GM12873 (cell line): ENCODE measurements around the gene ASIC4.

Experiments used
- TF ChIP-seq, protein P1 (sequence below): IDR thresholded peaks from 2 replicates; pipeline ENCODE4 v1.5.1; 2012; ENCODE audit warnings: low read depth, mild to moderate bottlenecking, moderate library complexity, low read length, control low read depth; ENCODE audit not compliant: insufficient read depth; ENCODE audit errors: missing control alignments

ASIC4 gene

GRCh38 chr2:219489315-219489714 is 25.0 kb upstream of the ASIC4 start:
- TF ChIP-seq, protein P1, sequence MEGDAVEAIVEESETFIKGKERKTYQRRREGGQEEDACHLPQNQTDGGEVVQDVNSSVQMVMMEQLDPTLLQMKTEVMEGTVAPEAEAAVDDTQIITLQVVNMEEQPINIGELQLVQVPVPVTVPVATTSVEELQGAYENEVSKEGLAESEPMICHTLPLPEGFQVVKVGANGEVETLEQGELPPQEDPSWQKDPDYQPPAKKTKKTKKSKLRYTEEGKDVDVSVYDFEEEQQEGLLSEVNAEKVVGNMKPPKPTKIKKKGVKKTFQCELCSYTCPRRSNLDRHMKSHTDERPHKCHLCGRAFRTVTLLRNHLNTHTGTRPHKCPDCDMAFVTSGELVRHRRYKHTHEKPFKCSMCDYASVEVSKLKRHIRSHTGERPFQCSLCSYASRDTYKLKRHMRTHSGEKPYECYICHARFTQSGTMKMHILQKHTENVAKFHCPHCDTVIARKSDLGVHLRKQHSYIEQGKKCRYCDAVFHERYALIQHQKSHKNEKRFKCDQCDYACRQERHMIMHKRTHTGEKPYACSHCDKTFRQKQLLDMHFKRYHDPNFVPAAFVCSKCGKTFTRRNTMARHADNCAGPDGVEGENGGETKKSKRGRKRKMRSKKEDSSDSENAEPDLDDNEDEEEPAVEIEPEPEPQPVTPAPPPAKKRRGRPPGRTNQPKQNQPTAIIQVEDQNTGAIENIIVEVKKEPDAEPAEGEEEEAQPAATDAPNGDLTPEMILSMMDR, result no peak

DNA sequence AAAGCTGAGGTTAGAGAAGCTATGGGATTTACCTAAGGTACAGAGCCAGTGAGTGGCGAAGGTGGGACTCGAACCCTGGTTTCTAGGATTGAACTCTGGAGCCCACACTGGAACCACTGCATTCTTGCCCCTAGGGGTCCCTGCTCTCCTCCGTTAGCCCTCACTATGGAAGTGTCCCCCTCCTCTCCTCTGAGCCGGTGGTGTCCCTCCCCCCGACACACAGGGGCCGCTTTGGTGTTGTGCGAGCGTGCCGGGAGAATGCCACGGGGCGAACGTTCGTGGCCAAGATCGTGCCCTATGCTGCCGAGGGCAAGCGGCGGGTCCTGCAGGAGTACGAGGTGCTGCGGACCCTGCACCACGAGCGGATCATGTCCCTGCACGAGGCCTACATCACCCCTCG is 24.1 kb upstream of the ASIC4 start:
- TF ChIP-seq, protein P1, result no peak

GRCh38 chr2:219490600-219491130 is 23.6 kb upstream of the ASIC4 start:
- TF ChIP-seq, protein P1, result no peak

GRCh38 chr2:219491278-219491963 is 22.9 kb upstream of the ASIC4 start:
- TF ChIP-seq, protein P1, result no peak

- TF ChIP-seq, protein P1, result no peak
Measured at GRCh38 chr2:219492575-219492974, 21.7 kb upstream of the ASIC4 start.

DNA sequence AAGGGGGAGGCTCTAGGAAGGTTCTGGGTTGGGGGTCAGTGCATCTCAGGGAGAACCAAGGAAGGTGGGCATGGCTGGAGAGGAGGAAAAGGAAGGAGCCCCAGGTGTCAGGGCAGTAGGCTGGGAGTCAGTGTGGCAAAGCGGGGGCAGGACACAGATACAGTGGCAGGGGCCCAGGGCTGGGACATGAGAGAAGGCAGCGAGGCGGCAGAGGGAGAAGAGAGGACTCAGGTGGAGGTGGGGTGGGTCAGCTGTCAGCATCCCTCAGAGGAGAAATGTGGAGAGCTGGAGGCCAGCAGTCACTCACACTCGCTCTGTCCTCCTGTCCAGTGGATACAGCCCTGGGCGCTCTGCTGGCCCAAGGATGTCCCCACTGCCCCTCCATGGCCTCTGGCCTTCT is 21.2 kb upstream of the ASIC4 start:
- TF ChIP-seq, protein P1, result no peak

GRCh38 chr2:219494952-219495530 is 19.2 kb upstream of the ASIC4 start:
- TF ChIP-seq, protein P1, result no peak
